ENCODE measurements around the gene GPC1. TPM values are rescaled to one million over a fixed set of nuclear protein-coding genes. Genes with fewer than 3 reads are reported as not detected.

Gene GPC1
- total RNA-seq, 1 donor from 2014 or later, result 58.0 TPM

GRCh38 chr2:240502059-240502429 lies 66.6 kb downstream of the GPC1 start:
- peak; percentile 65 for DNase-seq (ENCODE audit: extremely low spot score, unreplicated experiment)
- Mint-ChIP-seq H3K4me3 (no peak overlapping the region), H3K9me3 (no peaks in the 10 kb centered on the region), H3K27me3 (no peaks in the 10 kb centered on the region), H3K4me1 (ENCODE audit: unreplicated experiment) (no peaks in the 10 kb centered on the region), H3K36me3 (no peaks in the 10 kb centered on the region), H3K27ac (no peak overlapping the region)
- no peak for TF ChIP-seq CTCF (conservative IDR thresholded peaks at IDR 0.05)

- peak; percentile 51 for DNase-seq (ENCODE audit: extremely low spot score, unreplicated experiment)
- Mint-ChIP-seq H3K27me3 (no peaks in the 10 kb centered on the region), H3K27ac (no peak overlapping the region), H3K36me3 (no peaks in the 10 kb centered on the region), H3K4me1 (ENCODE audit: unreplicated experiment) (no peaks in the 10 kb centered on the region), H3K9me3 (no peaks in the 10 kb centered on the region), H3K4me3 (no peak overlapping the region)
- no peak for TF ChIP-seq CTCF (conservative IDR thresholded peaks at IDR 0.05)
These were observed 67.1 kb downstream of the GPC1 start for GRCh38 chr2:240502430-240503121.

GRCh38 chr2:240503375-240503774 lies 67.9 kb downstream of the GPC1 start:
- Mint-ChIP-seq H3K27me3 (no peaks in the 10 kb centered on the region), H3K27ac (no peak overlapping the region), H3K4me1 (ENCODE audit: unreplicated experiment) (no peaks in the 10 kb centered on the region), H3K4me3 (no peak overlapping the region), H3K9me3 (no peaks in the 10 kb centered on the region), H3K36me3 (no peaks in the 10 kb centered on the region)
- DNase-seq (ENCODE audit: extremely low spot score, unreplicated experiment), result peak; percentile 60
- TF ChIP-seq CTCF (conservative IDR thresholded peaks at IDR 0.05), result no peak

GRCh38 chr2:240503848-240504247 lies 68.4 kb downstream of the GPC1 start:
- peak; percentile 59 for DNase-seq (ENCODE audit: extremely low spot score, unreplicated experiment)
- no peaks in the 10 kb centered on the region for H3K27me3 Mint-ChIP-seq
- no peaks in the 10 kb centered on the region for H3K9me3 Mint-ChIP-seq
- H3K4me3 Mint-ChIP-seq, result no peak overlapping the region
- no peak overlapping the region for H3K27ac Mint-ChIP-seq
- no peaks in the 10 kb centered on the region for H3K4me1 Mint-ChIP-seq (ENCODE audit: unreplicated experiment)
- no peaks in the 10 kb centered on the region for H3K36me3 Mint-ChIP-seq
- TF ChIP-seq CTCF (conservative IDR thresholded peaks at IDR 0.05), result no peak

- no peak for TF ChIP-seq CTCF (conservative IDR thresholded peaks at IDR 0.05)
- Mint-ChIP-seq H3K36me3 (no peaks in the 10 kb centered on the region), H3K9me3 (no peaks in the 10 kb centered on the region), H3K4me1 (ENCODE audit: unreplicated experiment) (no peaks in the 10 kb centered on the region), H3K27me3 (no peaks in the 10 kb centered on the region), H3K4me3 (no peak overlapping the region), H3K27ac (no peak overlapping the region)
- peak; percentile 61 for DNase-seq (ENCODE audit: extremely low spot score, unreplicated experiment)
These were observed 70.4 kb downstream of the GPC1 start for GRCh38 chr2:240505910-240506309.
